C4-2B (cell line): ENCODE data around the gene SHC1.

Experiments used
- ZFX ChIP-seq: fragments of 450-650 bp; IDR thresholded peaks from 2 replicates; pipeline ENCODE4 v1.6.1; 2017
- TF ChIP-seq, protein P1 (sequence below): fragments of 450-650 bp; conservative IDR thresholded peaks from 2 replicates; pipeline ENCODE4 v1.5.1; 2017; ENCODE audit warnings: mild to moderate bottlenecking

DNA sequence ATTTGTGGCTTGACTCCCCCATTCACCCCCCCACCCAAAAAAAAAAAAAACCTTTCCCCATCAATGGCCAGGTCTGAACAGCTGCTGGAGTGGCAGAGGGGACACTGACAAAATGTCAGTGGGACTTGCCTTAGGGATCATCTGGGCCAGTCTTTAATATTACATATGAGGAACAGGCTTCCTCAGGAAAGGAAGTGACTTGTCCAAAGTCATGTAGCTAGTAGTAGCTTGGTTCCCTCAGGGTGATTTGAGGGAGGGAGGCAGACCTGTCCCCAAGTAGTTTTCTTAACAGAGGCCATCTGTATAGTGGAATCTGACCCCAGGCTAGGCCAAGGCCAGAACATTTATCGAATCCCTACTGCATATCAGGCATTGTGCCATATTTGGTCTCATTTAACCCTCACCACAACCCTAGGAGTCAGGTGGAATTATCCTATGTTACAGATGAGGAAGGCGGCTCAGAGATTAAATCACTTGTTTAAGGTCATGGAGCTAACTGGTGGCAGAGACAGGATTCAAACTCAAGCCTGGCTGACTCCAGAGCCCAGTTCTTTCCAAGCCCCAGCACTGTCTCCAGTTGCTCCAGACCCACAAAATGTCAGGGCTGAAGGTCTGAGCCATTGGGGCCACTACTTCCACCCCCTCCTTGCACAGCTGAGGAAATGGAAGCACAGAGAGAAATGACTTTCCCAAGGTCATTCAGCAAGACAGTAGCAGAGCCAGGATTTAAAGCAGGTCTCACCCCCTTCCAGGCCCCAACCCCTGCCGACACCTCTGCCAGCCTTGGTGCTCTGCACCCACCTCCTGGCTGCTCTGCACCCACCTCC, 42.4 kb upstream of the SHC1 start:
- TF ChIP-seq, protein P1, sequence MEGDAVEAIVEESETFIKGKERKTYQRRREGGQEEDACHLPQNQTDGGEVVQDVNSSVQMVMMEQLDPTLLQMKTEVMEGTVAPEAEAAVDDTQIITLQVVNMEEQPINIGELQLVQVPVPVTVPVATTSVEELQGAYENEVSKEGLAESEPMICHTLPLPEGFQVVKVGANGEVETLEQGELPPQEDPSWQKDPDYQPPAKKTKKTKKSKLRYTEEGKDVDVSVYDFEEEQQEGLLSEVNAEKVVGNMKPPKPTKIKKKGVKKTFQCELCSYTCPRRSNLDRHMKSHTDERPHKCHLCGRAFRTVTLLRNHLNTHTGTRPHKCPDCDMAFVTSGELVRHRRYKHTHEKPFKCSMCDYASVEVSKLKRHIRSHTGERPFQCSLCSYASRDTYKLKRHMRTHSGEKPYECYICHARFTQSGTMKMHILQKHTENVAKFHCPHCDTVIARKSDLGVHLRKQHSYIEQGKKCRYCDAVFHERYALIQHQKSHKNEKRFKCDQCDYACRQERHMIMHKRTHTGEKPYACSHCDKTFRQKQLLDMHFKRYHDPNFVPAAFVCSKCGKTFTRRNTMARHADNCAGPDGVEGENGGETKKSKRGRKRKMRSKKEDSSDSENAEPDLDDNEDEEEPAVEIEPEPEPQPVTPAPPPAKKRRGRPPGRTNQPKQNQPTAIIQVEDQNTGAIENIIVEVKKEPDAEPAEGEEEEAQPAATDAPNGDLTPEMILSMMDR = no peak
- TF ChIP-seq ZFX = no peak
